ENCODE results near the gene COL4A6. TPM values are rescaled to one million over a fixed set of nuclear protein-coding genes. Genes with fewer than 3 reads are reported as not detected.

COL4A6 gene
- total and polyA plus RNA-seq, 2 experiments from 2014 or later: 0.11 TPM; not detected in 1

- no peaks in the 10 kb centered on the region for H3F3A ChIP-seq (ENCODE audit: insufficient read depth)
- H3K4me3 ChIP-seq: no peak overlapping the region
- TF ChIP-seq EZH2phosphoT487 (IDR thresholded peaks at IDR 0.05; ENCODE audit: insufficient read depth, low read depth) (no peak), EZH2 (IDR thresholded peaks at IDR 0.05; ENCODE audit: insufficient read depth, poor library complexity, severe bottlenecking) (no peak)
- no peak overlapping the region for H2AFZ ChIP-seq
- no peak overlapping the region for H3K9ac ChIP-seq
- no peaks in the 10 kb centered on the region for H3K9me2 ChIP-seq (ENCODE audit: insufficient read depth)
- H4K20me1 ChIP-seq (ENCODE audit: insufficient read depth): no peaks in the 10 kb centered on the region
- H3K9me3 ChIP-seq (ENCODE audit: low read depth): no peaks in the 10 kb centered on the region
- no peaks in the 10 kb centered on the region for H3K79me2 ChIP-seq (ENCODE audit: insufficient read depth)
- no peaks in the 10 kb centered on the region for H3K36me3 ChIP-seq (ENCODE audit: low read depth)
- in situ Hi-C loops (cut with MboI): no loop called here
- no peak for DNase-seq
- H3K27me3 ChIP-seq (replicated peaks; ENCODE audit: insufficient read depth): no peaks in the 10 kb centered on the region
- no peak overlapping the region for H3K27ac ChIP-seq
- H3K4me1 ChIP-seq (ENCODE audit: insufficient read depth): no peaks in the 10 kb centered on the region
- H3K4me2 ChIP-seq (ENCODE audit: unreplicated experiment): no peak overlapping the region
- WGBS, 2 experiments (ENCODE audit: low coverage in 1 of 2, low lambda C conversion rate in 2 of 2, missing lambda C conversion rate in 2 of 2): 52 to 58% methylated on average over 2 to 5 of the region's 5 CpGs
These were observed 187.3 kb downstream of the COL4A6 start for GRCh38 chrX:108250654-108251579.

DNA sequence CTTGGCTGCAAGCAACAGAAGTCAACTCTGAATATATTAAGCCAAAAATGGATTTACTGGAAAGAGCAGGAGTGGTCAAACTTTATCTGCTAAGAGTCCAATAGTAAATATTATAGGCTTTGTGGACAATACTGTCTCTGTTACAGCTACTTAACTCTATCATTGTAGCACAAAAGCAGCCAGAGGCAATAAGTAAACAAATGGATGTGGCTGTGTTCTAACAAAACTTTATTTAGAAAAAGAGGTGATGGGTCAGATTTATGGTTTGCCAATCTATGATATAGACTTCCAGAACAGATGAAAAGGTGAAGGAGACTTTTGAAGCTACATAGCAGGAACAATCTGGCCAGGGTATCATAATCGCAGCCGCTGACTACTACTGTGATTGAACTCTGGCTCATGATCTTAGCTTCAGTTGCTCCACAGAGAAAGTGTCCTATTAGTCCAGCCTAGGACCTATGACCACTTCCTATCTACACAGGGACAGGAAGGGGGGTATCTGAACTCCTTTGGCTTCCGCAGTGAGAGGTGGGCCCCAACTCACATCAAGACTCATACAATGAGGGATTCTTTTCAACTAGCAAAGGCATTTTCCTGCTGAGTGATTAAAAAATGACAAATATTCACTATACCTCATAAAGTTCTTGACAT lies 191.8 kb downstream of the COL4A6 start:
- 89 to 96% methylated on average over 3 of the region's 3 CpGs for WGBS, 2 experiments (ENCODE audit: low coverage in 1 of 2, low lambda C conversion rate in 2 of 2, missing lambda C conversion rate in 2 of 2)
- Histone ChIP-seq H3K9me3 (ENCODE audit: low read depth) (no peaks in the 10 kb centered on the region), H3K27ac (no peak overlapping the region), H3K4me3 (no peak overlapping the region), H3K4me1 (ENCODE audit: insufficient read depth) (no peaks in the 10 kb centered on the region), H3K36me3 (ENCODE audit: low read depth) (no peaks in the 10 kb centered on the region), H3K9ac (no peak overlapping the region), H3K4me2 (ENCODE audit: unreplicated experiment) (no peak overlapping the region), H4K20me1 (ENCODE audit: insufficient read depth) (no peaks in the 10 kb centered on the region), H2AFZ (no peak overlapping the region), H3F3A (ENCODE audit: insufficient read depth) (no peaks in the 10 kb centered on the region), H3K27me3 (replicated peaks; ENCODE audit: insufficient read depth) (no peaks in the 10 kb centered on the region), H3K9me2 (ENCODE audit: insufficient read depth) (no peaks in the 10 kb centered on the region), H3K79me2 (ENCODE audit: insufficient read depth) (no peaks in the 10 kb centered on the region)
- in situ Hi-C loops (cut with MboI): no loop called here
- DNase-seq: no peak
- no peak for TF ChIP-seq EZH2phosphoT487 (IDR thresholded peaks at IDR 0.05; ENCODE audit: insufficient read depth, low read depth)
- TF ChIP-seq EZH2 (IDR thresholded peaks at IDR 0.05; ENCODE audit: insufficient read depth, poor library complexity, severe bottlenecking): no peak

DNA sequence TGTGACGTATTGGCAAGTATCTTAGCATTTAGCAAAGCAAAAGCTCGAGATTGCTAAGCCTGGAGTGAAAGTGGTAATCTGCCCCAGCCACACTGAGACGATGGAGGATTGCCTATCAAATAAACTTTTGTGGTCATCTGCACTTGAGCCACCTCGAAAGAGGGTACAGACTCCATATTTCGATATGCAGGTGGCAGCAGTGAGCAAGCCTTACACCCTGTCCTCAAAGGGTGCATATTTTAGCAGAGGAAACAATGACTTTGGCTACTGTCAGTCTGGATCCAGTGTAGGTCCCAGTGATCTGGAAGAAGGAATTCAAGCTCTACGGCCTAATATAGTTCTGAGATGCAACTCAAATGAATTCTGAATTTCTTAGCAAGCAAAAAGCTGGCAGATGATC lies 192.8 kb downstream of the COL4A6 start:
- Histone ChIP-seq H4K20me1 (ENCODE audit: insufficient read depth) (no peaks in the 10 kb centered on the region), H3K9me3 (ENCODE audit: low read depth) (no peaks in the 10 kb centered on the region), H2AFZ (no peak overlapping the region), H3K4me1 (ENCODE audit: insufficient read depth) (no peaks in the 10 kb centered on the region), H3K4me3 (no peak overlapping the region), H3F3A (ENCODE audit: insufficient read depth) (no peaks in the 10 kb centered on the region), H3K4me2 (ENCODE audit: unreplicated experiment) (no peak overlapping the region), H3K27ac (no peak overlapping the region), H3K36me3 (ENCODE audit: low read depth) (no peaks in the 10 kb centered on the region), H3K9me2 (ENCODE audit: insufficient read depth) (no peaks in the 10 kb centered on the region), H3K79me2 (ENCODE audit: insufficient read depth) (no peaks in the 10 kb centered on the region), H3K9ac (no peak overlapping the region), H3K27me3 (replicated peaks; ENCODE audit: insufficient read depth) (no peaks in the 10 kb centered on the region)
- in situ Hi-C loops (cut with MboI): no loop called here
- 58 to 79% methylated on average over 4 to 5 of the region's 6 CpGs for WGBS, 2 experiments (ENCODE audit: low coverage in 1 of 2, low lambda C conversion rate in 2 of 2, missing lambda C conversion rate in 2 of 2)
- no peak for DNase-seq
- TF ChIP-seq EZH2 (IDR thresholded peaks at IDR 0.05; ENCODE audit: insufficient read depth, poor library complexity, severe bottlenecking) (no peak), EZH2phosphoT487 (IDR thresholded peaks at IDR 0.05; ENCODE audit: insufficient read depth, low read depth) (no peak)

GRCh38 chrX:108235986-108236385 lies 202.2 kb downstream of the COL4A6 start:
- Histone ChIP-seq H3K4me2 (ENCODE audit: unreplicated experiment) (no peak overlapping the region), H3K27me3 (replicated peaks; ENCODE audit: insufficient read depth) (no peaks in the 10 kb centered on the region), H3K27ac (no peak overlapping the region), H3K4me3 (no peak overlapping the region), H3K36me3 (ENCODE audit: low read depth) (no peaks in the 10 kb centered on the region), H3F3A (ENCODE audit: insufficient read depth) (no peaks in the 10 kb centered on the region), H3K79me2 (ENCODE audit: insufficient read depth) (no peaks in the 10 kb centered on the region), H3K9me2 (ENCODE audit: insufficient read depth) (no peaks in the 10 kb centered on the region), H2AFZ (no peak overlapping the region), H3K4me1 (ENCODE audit: insufficient read depth) (no peaks in the 10 kb centered on the region), H3K9me3 (ENCODE audit: low read depth) (no peaks in the 10 kb centered on the region), H3K9ac (no peak overlapping the region), H4K20me1 (ENCODE audit: insufficient read depth) (no peaks in the 10 kb centered on the region)
- DNase-seq: no peak
- no peak for TF ChIP-seq EZH2phosphoT487 (IDR thresholded peaks at IDR 0.05; ENCODE audit: insufficient read depth, low read depth)
- no peak for TF ChIP-seq EZH2 (IDR thresholded peaks at IDR 0.05; ENCODE audit: insufficient read depth, poor library complexity, severe bottlenecking)
- in situ Hi-C loops (cut with MboI): no loop called here
- WGBS, 2 experiments (ENCODE audit: low coverage in 1 of 2, low lambda C conversion rate in 2 of 2, missing lambda C conversion rate in 2 of 2): 55 to 58% methylated on average over 4 of the region's 4 CpGs
